Endothelial cell of umbilical vein (primary cell): ENCODE results near the gene ANKRD28.

Experiments used
- EZH2 ChIP-seq: IDR thresholded peaks from 2 replicates; pipeline ENCODE4 v1.6.1; 2012; ENCODE audit warnings: borderline replicate concordance, low read depth, mild to moderate bottlenecking, moderate library complexity, low read length, inconsistent platforms; ENCODE audit not compliant: severe bottlenecking
- FOS ChIP-seq: IDR thresholded peaks from 2 replicates; pipeline ENCODE4 v1.6.1; 2011; ENCODE audit warnings: mild to moderate bottlenecking, low read length, moderate library complexity, borderline replicate concordance; ENCODE audit not compliant: insufficient read depth
- JUN ChIP-seq: IDR thresholded peaks from 2 replicates; pipeline ENCODE4 v1.6.1; 2011; ENCODE audit warnings: borderline replicate concordance, low read depth; ENCODE audit not compliant: insufficient read length, insufficient read depth
- MAX ChIP-seq: IDR thresholded peaks from 2 replicates; pipeline ENCODE4 v1.6.1; 2011; ENCODE audit not compliant: insufficient read depth, insufficient read length
- POLR2A ChIP-seq: IDR thresholded peaks from 2 replicates; pipeline ENCODE4 v1.6.1; 2012; ENCODE audit warnings: low read depth, mild to moderate bottlenecking, control low read depth, low read length
- POLR2AphosphoS5 ChIP-seq: IDR thresholded peaks from 2 replicates; pipeline ENCODE4 v1.6.1; 2012; ENCODE audit warnings: low read depth, mild to moderate bottlenecking, control low read depth, low read length, moderate library complexity; ENCODE audit not compliant: insufficient read depth
- TF ChIP-seq, protein P1 (sequence below), 2 donors: IDR thresholded peaks; 1 replicate in 1 of 2; 2 replicates in 1 of 2; pipeline ENCODE4 v1.5.1; 2011; ENCODE audit warnings: low read length in 2 of 2, mild to moderate bottlenecking in 2 of 2, moderate library complexity in 2 of 2, control low read depth in 1 of 2, inconsistent platforms in 1 of 2, low read depth in 1 of 2; ENCODE audit not compliant: insufficient read depth in 1 of 2; ENCODE audit errors: extremely low read depth in 1 of 2

GRCh38 chr3:15846606-15847005 lies 48.8 kb upstream of the ANKRD28 start:
- TF ChIP-seq, protein P1, sequence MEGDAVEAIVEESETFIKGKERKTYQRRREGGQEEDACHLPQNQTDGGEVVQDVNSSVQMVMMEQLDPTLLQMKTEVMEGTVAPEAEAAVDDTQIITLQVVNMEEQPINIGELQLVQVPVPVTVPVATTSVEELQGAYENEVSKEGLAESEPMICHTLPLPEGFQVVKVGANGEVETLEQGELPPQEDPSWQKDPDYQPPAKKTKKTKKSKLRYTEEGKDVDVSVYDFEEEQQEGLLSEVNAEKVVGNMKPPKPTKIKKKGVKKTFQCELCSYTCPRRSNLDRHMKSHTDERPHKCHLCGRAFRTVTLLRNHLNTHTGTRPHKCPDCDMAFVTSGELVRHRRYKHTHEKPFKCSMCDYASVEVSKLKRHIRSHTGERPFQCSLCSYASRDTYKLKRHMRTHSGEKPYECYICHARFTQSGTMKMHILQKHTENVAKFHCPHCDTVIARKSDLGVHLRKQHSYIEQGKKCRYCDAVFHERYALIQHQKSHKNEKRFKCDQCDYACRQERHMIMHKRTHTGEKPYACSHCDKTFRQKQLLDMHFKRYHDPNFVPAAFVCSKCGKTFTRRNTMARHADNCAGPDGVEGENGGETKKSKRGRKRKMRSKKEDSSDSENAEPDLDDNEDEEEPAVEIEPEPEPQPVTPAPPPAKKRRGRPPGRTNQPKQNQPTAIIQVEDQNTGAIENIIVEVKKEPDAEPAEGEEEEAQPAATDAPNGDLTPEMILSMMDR (IDR thresholded peaks at IDR 0.05; ENCODE audit: extremely low read depth in 1 of 2, insufficient read depth in 1 of 2, low read depth in 1 of 2, low read length in 2 of 2): no peak
- TF ChIP-seq POLR2AphosphoS5 (no peak), POLR2A (no peak), JUN (no peak), MAX (no peak), EZH2 (no peak), FOS (no peak)
